GM18511 (cell line): ENCODE data around the gene SPOCK1.

ENCODE experiments used
- ATAC-seq: cut with Tn5 transposase; IDR thresholded peaks from one replicate; pipeline ENCODE4 v1.9.1; 2021; ENCODE audit warnings: mild to moderate bottlenecking, moderate library complexity; ENCODE audit not compliant: unreplicated experiment

SPOCK1 gene

GRCh38 chr5:137040641-137041340, 458.3 kb downstream of the SPOCK1 start:
- ATAC-seq, result no peak

- ATAC-seq, result no peak
These were observed 459.1 kb downstream of the SPOCK1 start for GRCh38 chr5:137040024-137040423.

GRCh38 chr5:137037848-137038247, 461.3 kb downstream of the SPOCK1 start:
- no peak for ATAC-seq

- no peak for ATAC-seq
These were observed 462.5 kb downstream of the SPOCK1 start for GRCh38 chr5:137036640-137037039.

GRCh38 chr5:137035480-137035878, 463.6 kb downstream of the SPOCK1 start:
- no peak for ATAC-seq

- ATAC-seq, result no peak
These were observed 464.2 kb downstream of the SPOCK1 start for GRCh38 chr5:137034764-137035479.

- no peak for ATAC-seq
These were observed 464.9 kb downstream of the SPOCK1 start for GRCh38 chr5:137034213-137034612.

- no peak for ATAC-seq
These were observed 466.2 kb downstream of the SPOCK1 start for GRCh38 chr5:137032929-137033328.

GRCh38 chr5:137027758-137028157, 471.4 kb downstream of the SPOCK1 start:
- ATAC-seq, result no peak

- ATAC-seq, result no peak
These were observed 472.8 kb downstream of the SPOCK1 start for GRCh38 chr5:137026296-137026695.

- no peak for ATAC-seq
These were observed 475.1 kb downstream of the SPOCK1 start for GRCh38 chr5:137024044-137024443.

- ATAC-seq, result no peak
These were observed 475.8 kb downstream of the SPOCK1 start for GRCh38 chr5:137023371-137023770.

GRCh38 chr5:137022725-137023124, 476.4 kb downstream of the SPOCK1 start:
- ATAC-seq, result no peak

GRCh38 chr5:137022043-137022442, 477.1 kb downstream of the SPOCK1 start:
- no peak for ATAC-seq

GRCh38 chr5:137019229-137019628, 479.9 kb downstream of the SPOCK1 start:
- no peak for ATAC-seq

GRCh38 chr5:137016783-137017324, 482.3 kb downstream of the SPOCK1 start:
- ATAC-seq, result no peak

- peak; percentile 66 for ATAC-seq
These were observed 483.5 kb downstream of the SPOCK1 start for GRCh38 chr5:137015540-137016116.

GRCh38 chr5:137014731-137015130, 484.4 kb downstream of the SPOCK1 start:
- no peak for ATAC-seq

- ATAC-seq, result no peak
These were observed 488.9 kb downstream of the SPOCK1 start for GRCh38 chr5:137010226-137010625.

GRCh38 chr5:137004279-137004678, 494.8 kb downstream of the SPOCK1 start:
- no peak for ATAC-seq

GRCh38 chr5:137001026-137001569, 498.0 kb downstream of the SPOCK1 start:
- ATAC-seq, result no peak

GRCh38 chr5:136999787-137000186, 499.3 kb downstream of the SPOCK1 start:
- ATAC-seq, result no peak
